ENCODE measurements around the gene PTPRO. TPM values are rescaled to one million over a fixed set of nuclear protein-coding genes. Genes with fewer than 3 reads are reported as not detected.
"Not testable (repeated sequence)": the region's sequence is repeated elsewhere in the genome, so short reads cannot be mapped to it uniquely, and the experiment has no call there.

PTPRO gene
- total RNA-seq, 1 donor from 2014 or later: 0.24 TPM

GRCh38 chr12:15608406-15608805, 286.1 kb downstream of the PTPRO start:
- Mint-ChIP-seq H3K27ac (no peak overlapping the region), H3K4me3 (ENCODE audit: low read depth) (no peak overlapping the region), H3K27me3 (no peaks in the 10 kb centered on the region), H3K36me3 (ENCODE audit: insufficient read depth) (peaks cover 3% of the 10 kb centered on the region), H3K4me1 (ENCODE audit: low read depth) (peaks cover 3% of the 10 kb centered on the region), H3K9me3 (ENCODE audit: low read depth) (peaks cover 15% of the 10 kb centered on the region)
- DNase-seq (ENCODE audit: low spot score, unreplicated experiment): no peak
- no peak for TF ChIP-seq CTCF (IDR thresholded peaks at IDR 0.05; ENCODE audit: unreplicated experiment)

- Mint-ChIP-seq H3K4me1 (ENCODE audit: low read depth) (peaks cover 3% of the 10 kb centered on the region), H3K36me3 (ENCODE audit: insufficient read depth) (peaks cover 4% of the 10 kb centered on the region), H3K9me3 (ENCODE audit: low read depth) (peaks cover 20% of the 10 kb centered on the region), H3K27ac (no peak overlapping the region), H3K4me3 (ENCODE audit: low read depth) (no peak overlapping the region), H3K27me3 (no peaks in the 10 kb centered on the region)
- no peak for DNase-seq (ENCODE audit: low spot score, unreplicated experiment)
- TF ChIP-seq CTCF (IDR thresholded peaks at IDR 0.05; ENCODE audit: unreplicated experiment): no peak
Observed at GRCh38 chr12:15608941-15609340, 286.6 kb downstream of the PTPRO start.

- Mint-ChIP-seq H3K9me3 (ENCODE audit: low read depth) (peaks cover 50% of the 10 kb centered on the region), H3K4me3 (ENCODE audit: low read depth) (no peak overlapping the region)
Observed at GRCh38 chr12:15613981-15614380, 291.7 kb downstream of the PTPRO start.

GRCh38 chr12:15616495-15616894, 294.2 kb downstream of the PTPRO start:
- not testable (repeated sequence) for DNase-seq (ENCODE audit: low spot score, unreplicated experiment); H3K4me1 Mint-ChIP-seq (ENCODE audit: low read depth); H3K4me3 Mint-ChIP-seq (ENCODE audit: low read depth); H3K27ac Mint-ChIP-seq; H3K27me3 Mint-ChIP-seq
- H3K36me3 Mint-ChIP-seq (ENCODE audit: insufficient read depth): peaks cover 15% of the 10 kb centered on the region
- H3K9me3 Mint-ChIP-seq (ENCODE audit: low read depth): peaks cover 50% of the 10 kb centered on the region

More at GRCh38 chr12:15613981-15614380, 291.7 kb downstream of the PTPRO start:
- Mint-ChIP-seq H3K27ac (no peak overlapping the region), H3K27me3 (no peaks in the 10 kb centered on the region), H3K4me1 (ENCODE audit: low read depth) (no peaks in the 10 kb centered on the region), H3K36me3 (ENCODE audit: insufficient read depth) (peaks cover 15% of the 10 kb centered on the region)
- DNase-seq (ENCODE audit: low spot score, unreplicated experiment): no peak
- no peak for TF ChIP-seq CTCF (IDR thresholded peaks at IDR 0.05; ENCODE audit: unreplicated experiment)

- Mint-ChIP-seq H3K27me3 (no peaks in the 10 kb centered on the region), H3K36me3 (ENCODE audit: insufficient read depth) (peaks cover 9% of the 10 kb centered on the region), H3K27ac (no peak overlapping the region), H3K9me3 (ENCODE audit: low read depth) (peaks cover 12% of the 10 kb centered on the region), H3K4me1 (ENCODE audit: low read depth) (peaks cover 6% of the 10 kb centered on the region), H3K4me3 (ENCODE audit: low read depth) (no peak overlapping the region)
- no peak for TF ChIP-seq CTCF (IDR thresholded peaks at IDR 0.05; ENCODE audit: unreplicated experiment)
- no peak for DNase-seq (ENCODE audit: low spot score, unreplicated experiment)
Observed at GRCh38 chr12:15620741-15621539, 298.6 kb downstream of the PTPRO start.

GRCh38 chr12:15625075-15625474, 302.8 kb downstream of the PTPRO start:
- Mint-ChIP-seq H3K4me3 (ENCODE audit: low read depth) (no peak overlapping the region), H3K36me3 (ENCODE audit: insufficient read depth) (peaks cover 4% of the 10 kb centered on the region), H3K9me3 (ENCODE audit: low read depth) (no peaks in the 10 kb centered on the region), H3K27ac (no peak overlapping the region), H3K4me1 (ENCODE audit: low read depth) (peaks cover 26% of the 10 kb centered on the region), H3K27me3 (no peaks in the 10 kb centered on the region)
- no peak for DNase-seq (ENCODE audit: low spot score, unreplicated experiment)
- no peak for TF ChIP-seq CTCF (IDR thresholded peaks at IDR 0.05; ENCODE audit: unreplicated experiment)

Measured in progenitor cell of endocrine pancreas (in vitro differentiated cells).